ENCODE results near the gene SACM1L.

The SACM1L gene

DNA sequence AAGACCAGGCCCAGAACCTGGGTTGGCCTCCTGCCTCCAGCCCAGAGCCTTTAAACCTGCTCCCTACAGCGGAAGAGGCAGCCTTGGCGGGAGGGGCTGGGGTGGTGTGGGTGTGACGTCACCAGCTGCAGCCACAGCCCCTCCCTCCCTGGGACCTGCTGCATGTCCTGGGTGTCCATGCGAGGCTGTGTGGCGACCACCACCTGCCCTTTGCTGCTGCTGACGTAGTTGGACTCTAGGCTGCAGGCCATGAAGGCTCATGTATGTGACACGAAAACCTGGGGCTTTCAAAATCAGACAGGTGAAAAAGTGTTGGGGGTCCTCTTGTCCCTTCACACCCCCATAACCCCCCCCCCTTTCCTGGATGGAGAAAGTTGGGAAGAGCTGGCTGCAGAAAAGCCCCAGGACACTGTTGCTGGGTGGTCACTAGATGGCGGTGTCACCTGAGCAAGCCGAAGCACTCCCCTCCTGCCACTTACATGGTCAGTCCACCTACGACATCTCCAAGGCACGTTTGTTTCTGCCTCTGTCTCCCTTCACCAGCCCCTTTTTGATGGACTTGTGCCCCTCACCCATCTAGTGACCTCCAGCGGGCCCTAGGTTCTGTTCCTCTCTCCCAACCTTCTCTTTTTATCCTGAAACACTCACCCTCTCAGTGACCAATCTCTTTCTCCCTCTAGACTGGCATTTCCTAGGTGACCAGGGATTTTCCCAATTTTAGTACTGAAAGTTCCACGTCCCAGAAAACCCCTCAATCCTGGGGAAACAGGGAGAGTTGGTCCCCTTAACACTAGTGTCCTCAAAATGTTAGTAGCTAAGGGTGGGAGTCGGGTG, 71.9 kb downstream of the SACM1L start:
- H3K27me3 Mint-ChIP-seq = no peaks in the 10 kb centered on the region
- no peaks in the 10 kb centered on the region for H3K9me3 Mint-ChIP-seq
- H3K4me3 Mint-ChIP-seq = no peak overlapping the region
- no peak overlapping the region for H3K27ac Mint-ChIP-seq
- no peaks in the 10 kb centered on the region for H3K4me1 Mint-ChIP-seq
- no peaks in the 10 kb centered on the region for H3K36me3 Mint-ChIP-seq

DNA sequence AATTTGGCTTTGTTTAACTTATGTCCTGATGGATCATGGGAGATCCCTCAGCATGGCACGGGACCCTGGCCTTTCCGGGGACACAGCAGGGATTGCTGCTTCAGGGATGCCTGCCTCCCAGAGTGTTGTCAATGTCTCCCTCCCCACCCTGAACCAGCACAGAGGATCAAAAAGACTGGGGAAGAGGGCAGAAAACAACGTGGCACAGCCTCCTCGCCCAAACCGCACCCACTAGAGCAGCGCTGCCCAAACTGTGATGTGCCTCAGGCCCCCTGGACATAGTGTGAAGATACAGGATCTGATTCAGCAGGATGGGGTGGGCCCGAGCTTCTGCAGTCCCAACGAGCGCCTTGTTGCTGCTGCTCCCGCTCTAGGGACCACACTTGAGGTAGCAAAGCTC, 72.6 kb downstream of the SACM1L start:
- Mint-ChIP-seq H3K4me1 (no peaks in the 10 kb centered on the region), H3K27ac (no peak overlapping the region), H3K36me3 (no peaks in the 10 kb centered on the region), H3K4me3 (no peak overlapping the region), H3K27me3 (no peaks in the 10 kb centered on the region), H3K9me3 (no peaks in the 10 kb centered on the region)

DNA sequence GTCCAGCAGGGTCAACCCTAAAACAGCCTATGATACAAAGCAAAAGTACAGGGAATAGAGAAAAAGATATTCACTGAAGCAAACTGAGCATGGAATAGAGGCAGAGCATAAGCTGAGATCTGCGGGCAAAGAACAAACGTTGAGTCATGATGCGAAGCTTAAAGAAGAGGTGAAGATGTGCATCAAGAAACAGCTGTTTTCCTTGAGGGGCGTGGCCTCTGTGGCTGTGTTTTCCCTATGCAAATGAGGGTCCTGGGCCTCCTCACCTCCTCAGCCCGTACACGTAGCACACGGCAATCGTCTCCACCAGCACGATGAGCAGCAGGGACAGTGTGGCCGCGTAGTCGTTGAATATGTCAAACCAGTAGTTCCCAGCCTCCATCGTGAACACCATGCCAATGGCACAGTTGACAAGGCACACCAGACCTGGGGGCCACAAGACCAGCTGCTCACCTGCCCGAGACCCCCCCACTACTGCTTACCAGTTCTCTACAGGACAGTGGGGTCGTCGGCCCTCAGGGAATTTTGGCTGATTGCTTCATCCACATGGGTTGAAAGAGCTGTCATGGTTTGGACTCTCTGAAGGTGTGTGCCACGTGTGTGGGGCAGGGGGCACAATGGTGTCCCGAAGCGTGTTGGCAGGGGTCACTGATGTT, 73.6 kb downstream of the SACM1L start:
- Mint-ChIP-seq H3K27ac (no peak overlapping the region), H3K4me3 (no peak overlapping the region), H3K36me3 (peaks cover 6% of the 10 kb centered on the region), H3K27me3 (no peaks in the 10 kb centered on the region), H3K9me3 (peaks cover 6% of the 10 kb centered on the region), H3K4me1 (no peaks in the 10 kb centered on the region)

DNA sequence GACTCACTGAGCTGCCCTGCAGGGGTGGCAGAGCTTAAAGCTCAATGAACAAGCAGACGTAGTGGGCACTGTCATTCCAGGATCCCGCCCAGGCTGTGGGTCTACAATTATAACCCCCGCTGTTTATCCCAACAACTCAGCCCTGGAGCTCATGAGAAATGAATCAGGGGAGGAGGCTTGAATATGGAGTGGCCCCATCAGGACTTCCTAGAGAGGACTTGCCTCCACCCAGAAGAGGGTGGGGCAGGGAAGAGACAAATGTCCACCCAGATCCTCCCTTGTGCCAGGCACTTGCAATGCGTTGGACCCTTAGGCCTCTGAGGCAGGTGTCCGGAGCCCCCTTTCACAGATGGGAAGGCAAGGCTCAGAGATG, 74.1 kb downstream of the SACM1L start:
- no peaks in the 10 kb centered on the region for H3K4me1 Mint-ChIP-seq
- H3K27ac Mint-ChIP-seq = no peak overlapping the region
- H3K27me3 Mint-ChIP-seq = no peaks in the 10 kb centered on the region
- H3K9me3 Mint-ChIP-seq = peaks cover 6% of the 10 kb centered on the region
- H3K4me3 Mint-ChIP-seq = no peak overlapping the region
- H3K36me3 Mint-ChIP-seq = peaks cover 6% of the 10 kb centered on the region

DNA sequence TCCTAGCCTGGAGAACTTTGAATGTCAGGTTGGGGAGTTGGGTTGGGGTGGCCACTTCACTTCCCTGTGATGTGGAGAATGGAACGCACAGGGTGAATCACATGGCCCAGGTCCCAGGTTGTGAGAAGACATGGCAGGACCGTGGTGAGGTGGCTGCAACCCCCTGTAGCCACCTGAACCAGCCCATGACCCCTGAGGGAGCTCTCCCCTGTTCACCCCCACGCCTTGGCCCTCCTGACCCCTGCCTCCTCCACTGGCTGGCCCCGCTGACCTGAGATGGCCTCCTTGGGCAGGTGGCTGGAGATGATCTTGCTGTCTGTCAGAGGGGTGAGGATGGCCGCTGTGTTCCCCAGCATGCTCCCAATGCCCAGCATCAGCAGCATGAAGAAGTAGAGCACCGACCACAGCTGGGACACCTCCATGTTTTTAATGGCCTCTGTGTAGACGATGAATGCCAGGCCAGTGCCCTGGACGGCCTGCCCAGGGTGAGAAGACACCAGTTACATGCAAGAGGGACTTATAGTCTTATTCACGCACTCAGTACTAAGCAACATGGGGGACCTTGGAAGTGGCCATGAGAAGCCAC, 76.2 kb downstream of the SACM1L start:
- no peak overlapping the region for H3K4me3 Mint-ChIP-seq
- no peaks in the 10 kb centered on the region for H3K27me3 Mint-ChIP-seq
- peaks cover 6% of the 10 kb centered on the region for H3K9me3 Mint-ChIP-seq
- no peaks in the 10 kb centered on the region for H3K4me1 Mint-ChIP-seq
- H3K27ac Mint-ChIP-seq = no peak overlapping the region
- H3K36me3 Mint-ChIP-seq = peaks cover 6% of the 10 kb centered on the region

DNA sequence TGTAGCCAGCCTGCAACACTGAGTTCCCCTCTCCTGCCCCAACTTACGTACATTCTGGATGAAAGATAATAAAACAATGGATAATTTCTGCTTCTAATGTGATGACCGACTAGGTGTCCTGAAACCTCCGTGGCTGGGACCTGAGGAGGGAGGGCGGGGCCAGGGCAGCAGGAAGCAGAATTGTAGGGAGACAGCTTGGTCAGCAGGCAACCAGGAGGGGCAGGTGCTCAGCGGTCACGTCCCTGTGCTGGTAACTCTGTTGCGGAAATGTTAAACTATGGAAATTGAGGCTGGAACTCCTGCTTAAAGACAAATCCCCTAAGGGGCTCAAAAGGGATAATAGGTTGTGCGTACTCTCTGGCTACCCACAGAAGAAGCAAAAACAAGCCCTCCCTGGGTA, 76.8 kb downstream of the SACM1L start:
- Mint-ChIP-seq H3K4me3 (no peak overlapping the region), H3K27ac (no peak overlapping the region), H3K4me1 (no peaks in the 10 kb centered on the region), H3K9me3 (peaks cover 6% of the 10 kb centered on the region), H3K27me3 (no peaks in the 10 kb centered on the region), H3K36me3 (peaks cover 6% of the 10 kb centered on the region)

DNA sequence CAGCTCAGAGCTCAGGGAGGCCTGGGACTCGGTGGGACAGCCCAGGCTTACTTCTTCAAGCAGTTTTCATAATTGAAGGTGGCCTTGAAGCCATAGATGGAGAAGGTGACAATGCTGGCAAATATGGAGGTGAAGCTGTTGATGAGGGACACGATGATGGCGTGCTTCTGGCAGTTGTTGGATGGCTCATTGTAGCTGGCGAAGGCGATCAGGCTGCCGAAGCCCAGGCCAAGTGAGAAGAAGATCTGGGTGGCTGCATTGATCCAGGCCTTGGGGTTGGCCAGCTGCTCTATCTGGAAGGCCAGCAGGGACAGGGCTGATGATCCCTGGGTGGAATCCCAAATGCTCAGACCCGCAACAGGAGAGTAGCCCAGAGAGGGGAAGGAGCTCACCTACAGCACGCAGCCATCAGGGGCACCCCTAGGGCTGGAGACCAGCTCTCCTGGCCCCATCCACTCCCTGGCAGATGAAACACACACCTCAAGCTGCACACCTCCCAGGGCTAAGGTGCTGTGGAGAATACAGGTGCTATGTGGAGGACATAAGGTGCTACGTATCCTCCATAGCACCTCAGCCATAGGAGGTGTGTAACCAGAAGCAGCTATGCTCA, 82.1 kb downstream of the SACM1L start:
- Mint-ChIP-seq H3K4me1 (peaks cover 12% of the 10 kb centered on the region), H3K9me3 (peaks cover 6% of the 10 kb centered on the region), H3K36me3 (peaks cover 6% of the 10 kb centered on the region), H3K4me3 (no peak overlapping the region), H3K27me3 (no peaks in the 10 kb centered on the region), H3K27ac (no peak overlapping the region)

DNA sequence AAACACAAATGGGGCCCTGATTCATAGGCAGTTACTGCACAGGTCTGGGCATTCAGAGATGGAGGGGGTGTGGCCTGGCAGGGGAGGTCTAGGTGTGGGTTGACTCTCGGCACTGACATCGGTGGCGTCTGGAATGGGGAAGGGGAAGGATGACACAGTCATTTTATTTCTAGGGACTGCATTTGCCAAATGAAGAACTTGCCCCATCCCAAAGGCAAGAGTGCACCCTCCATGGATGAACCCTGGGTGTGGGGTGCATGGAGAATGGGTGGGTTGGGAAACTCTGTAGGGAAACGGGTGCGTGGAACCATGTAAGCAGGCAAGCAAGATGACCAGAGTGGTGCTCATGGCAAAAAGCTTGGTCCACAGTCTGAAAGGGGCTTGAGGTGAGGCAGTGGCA, 82.6 kb downstream of the SACM1L start:
- Mint-ChIP-seq H3K9me3 (peaks cover 6% of the 10 kb centered on the region), H3K4me1 (peaks cover 12% of the 10 kb centered on the region), H3K27ac (no peak overlapping the region), H3K36me3 (peaks cover 6% of the 10 kb centered on the region), H3K4me3 (no peak overlapping the region), H3K27me3 (no peaks in the 10 kb centered on the region)

DNA sequence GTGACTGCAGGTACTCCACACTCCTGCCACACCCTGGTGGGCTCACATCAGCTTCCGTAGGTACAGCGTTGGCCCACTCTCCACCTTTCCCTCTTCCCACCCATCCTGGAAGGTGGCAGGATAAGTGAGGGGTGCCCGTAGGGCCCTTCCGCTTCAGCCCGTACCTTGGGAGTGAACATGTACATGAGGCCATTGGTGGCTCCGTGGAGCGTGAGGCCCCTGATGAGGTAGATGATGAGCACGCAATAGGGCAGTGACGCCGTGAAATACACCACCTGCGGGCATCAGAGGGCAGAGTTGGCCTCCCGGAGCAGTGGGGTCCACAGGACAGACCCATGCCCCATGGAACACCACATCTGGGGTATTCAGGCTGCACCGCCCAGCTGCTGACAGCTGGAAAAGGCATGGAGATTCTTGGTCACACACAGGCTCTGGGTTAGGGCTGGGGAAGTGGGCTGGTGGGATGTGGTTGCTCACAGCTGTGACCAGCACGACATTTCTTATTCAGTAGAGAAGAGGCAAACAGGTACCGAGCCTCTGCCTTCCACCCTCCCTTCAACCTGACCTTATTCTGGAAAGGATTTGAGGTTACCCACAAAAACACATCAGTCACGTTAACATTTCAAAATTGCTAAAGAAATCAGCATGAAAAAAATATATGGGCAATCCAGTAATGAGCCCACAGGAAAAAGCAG, 83.3 kb downstream of the SACM1L start:
- Mint-ChIP-seq H3K27me3 (no peaks in the 10 kb centered on the region), H3K27ac (peak overlapping the region; percentile 11), H3K4me3 (no peak overlapping the region), H3K9me3 (peaks cover 2% of the 10 kb centered on the region), H3K4me1 (peaks cover 12% of the 10 kb centered on the region), H3K36me3 (peaks cover 1% of the 10 kb centered on the region)

DNA sequence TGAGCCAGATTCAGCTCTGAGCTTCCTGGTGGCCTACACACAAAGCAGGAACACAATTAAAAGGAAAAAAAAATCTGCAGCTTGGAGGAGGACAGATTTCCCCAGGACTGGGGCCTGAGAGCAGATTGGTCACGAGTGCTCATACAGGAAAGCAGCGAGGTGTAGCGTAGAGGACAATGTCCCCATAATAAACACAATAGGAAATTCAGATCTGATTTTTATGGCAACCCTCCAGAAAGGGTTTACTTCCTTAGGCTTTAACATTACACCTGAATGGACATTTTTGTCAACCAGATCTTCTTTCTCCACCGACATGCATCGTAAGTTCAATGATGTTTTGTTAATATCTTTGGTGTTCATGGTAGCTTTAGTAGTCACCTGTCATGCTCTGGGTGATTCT, 83.9 kb downstream of the SACM1L start:
- H3K9me3 Mint-ChIP-seq = no peaks in the 10 kb centered on the region
- no peaks in the 10 kb centered on the region for H3K36me3 Mint-ChIP-seq
- H3K4me3 Mint-ChIP-seq = no peak overlapping the region
- H3K27ac Mint-ChIP-seq = peak overlapping the region; percentile 11
- H3K27me3 Mint-ChIP-seq = no peaks in the 10 kb centered on the region
- peaks cover 12% of the 10 kb centered on the region for H3K4me1 Mint-ChIP-seq

DNA sequence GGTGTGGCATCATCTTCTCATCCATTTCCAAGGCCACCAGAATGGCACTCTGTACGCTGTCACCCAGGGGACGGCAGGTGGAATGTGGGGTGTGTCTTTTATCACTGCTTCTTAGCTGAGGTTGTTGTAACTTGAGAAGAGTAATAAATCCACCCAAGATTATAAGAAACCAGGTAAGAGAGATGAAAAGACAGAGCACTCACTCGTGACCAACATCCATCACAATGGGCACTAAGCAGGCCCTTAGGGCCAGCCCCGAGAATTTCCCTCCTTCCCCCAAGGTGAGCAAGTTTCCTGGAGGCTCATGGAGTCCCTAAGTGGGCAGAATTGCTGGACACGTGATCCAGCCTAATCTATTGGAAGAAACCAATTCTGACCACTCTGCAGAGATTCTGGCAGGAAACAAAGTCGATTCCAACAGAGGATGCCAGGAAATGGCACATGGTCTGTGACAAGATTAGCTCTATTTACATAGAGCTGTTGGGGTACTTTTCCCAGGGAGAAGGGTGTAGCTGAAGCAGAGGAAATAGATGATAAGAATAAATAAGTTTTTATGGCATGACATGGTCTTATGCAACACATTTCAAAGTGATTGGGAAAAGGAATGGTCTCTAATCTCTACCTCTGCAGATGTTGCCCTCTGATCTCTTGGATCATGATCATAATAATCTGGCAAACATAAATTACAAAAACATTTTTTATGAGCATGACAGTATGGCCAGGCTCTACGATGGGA, 84.7 kb downstream of the SACM1L start:
- no peaks in the 10 kb centered on the region for H3K27me3 Mint-ChIP-seq
- peaks cover 12% of the 10 kb centered on the region for H3K4me1 Mint-ChIP-seq
- H3K4me3 Mint-ChIP-seq = no peak overlapping the region
- H3K27ac Mint-ChIP-seq = no peak overlapping the region
- no peaks in the 10 kb centered on the region for H3K36me3 Mint-ChIP-seq
- H3K9me3 Mint-ChIP-seq = no peaks in the 10 kb centered on the region

DNA sequence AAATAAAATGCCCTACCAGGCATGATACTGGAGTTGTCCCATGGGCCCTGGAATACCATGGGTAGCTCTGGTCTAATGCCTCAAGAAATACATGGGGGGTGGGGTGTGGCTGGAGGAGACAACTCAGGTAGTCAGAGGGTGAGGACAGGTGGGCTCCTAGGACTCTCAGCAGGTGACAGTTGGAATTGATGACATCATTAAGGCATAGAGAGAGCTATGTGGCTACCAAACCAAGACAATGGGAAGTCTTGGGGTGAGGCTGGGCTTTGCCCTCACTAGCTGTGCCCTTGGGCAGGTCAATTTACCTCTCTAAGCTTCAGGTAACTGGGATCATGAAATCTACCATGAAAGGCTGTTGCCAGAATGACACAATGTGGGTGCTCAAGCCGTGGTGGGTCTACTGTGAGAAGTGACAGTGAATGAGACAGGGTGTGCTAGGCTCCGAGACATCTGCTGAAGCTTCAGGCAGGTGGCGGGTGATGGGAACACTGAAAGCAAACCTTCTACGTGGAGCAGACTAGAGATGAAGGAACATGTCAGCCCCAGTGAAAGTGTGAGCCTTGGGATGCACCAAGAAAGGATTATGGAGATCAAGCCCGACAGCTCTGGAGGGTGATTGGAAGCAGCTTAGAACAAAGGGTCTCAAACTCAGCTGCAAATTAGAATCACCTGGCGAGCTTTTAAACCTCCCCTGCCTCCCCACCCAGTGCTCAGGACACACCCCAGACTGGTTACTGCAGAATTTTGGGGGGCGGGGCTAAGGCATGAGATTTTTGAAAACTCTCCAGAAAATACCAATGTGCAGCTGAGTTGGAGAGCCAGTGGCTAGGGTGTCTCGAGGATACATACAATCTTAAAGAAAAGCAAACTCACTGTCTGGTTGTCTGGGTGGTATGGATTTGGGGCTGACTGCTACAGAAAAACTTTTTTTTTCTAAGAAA, 85.7 kb downstream of the SACM1L start:
- H3K4me1 Mint-ChIP-seq = peaks cover 12% of the 10 kb centered on the region
- H3K4me3 Mint-ChIP-seq = no peak overlapping the region
- H3K9me3 Mint-ChIP-seq = no peaks in the 10 kb centered on the region
- no peaks in the 10 kb centered on the region for H3K36me3 Mint-ChIP-seq
- no peak overlapping the region for H3K27ac Mint-ChIP-seq
- H3K27me3 Mint-ChIP-seq = no peaks in the 10 kb centered on the region

DNA sequence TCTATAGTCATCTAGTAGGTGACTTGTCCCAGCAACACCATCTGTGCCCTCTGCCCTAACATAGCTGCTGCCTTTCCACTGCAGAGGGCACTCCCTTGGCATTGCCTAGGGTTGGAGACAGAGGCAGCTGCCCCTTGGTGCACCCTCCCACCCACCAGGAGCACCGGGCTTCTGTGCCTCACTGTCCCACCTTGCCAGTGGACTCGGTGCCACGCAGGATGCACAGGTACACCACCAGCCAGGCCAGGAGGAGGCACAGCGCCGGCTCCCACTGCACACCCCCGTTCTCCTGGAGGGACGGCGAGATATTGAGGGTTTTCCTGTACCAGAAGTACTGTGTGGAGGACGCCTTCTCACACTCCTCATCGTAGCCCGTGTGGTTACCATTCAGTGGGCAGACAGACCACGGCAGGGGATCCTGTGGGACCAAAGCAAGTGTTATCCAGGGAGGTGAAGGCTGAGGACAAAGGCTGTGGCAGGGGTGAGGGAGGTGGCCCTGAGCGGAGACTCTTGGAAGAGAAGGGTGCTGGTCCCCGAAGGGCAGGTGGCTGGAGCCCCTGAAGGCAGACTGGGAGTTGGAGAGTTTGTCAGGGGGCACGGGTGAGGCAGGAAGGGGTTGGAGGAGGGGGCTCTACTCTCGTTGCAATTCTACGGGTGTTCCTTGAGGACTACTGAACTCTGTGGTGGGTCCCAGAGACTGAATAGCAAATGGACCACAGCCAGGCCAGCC, 86.5 kb downstream of the SACM1L start:
- peaks cover 12% of the 10 kb centered on the region for H3K4me1 Mint-ChIP-seq
- no peak overlapping the region for H3K27ac Mint-ChIP-seq
- H3K4me3 Mint-ChIP-seq = no peak overlapping the region

DNA sequence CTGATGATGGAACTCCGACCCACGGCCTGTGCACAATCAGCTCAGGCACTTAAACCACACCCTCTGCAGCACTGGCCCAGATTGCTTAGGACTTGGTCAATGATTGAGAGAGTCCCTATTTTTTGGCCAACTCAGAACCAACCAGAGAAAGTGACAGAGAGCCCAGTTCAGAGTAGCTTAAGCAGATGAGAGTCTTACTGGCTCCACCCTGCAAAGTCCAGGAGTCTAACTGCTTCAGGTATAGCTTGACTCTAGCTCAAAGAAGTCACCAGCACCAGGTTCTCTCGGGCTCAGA, 87.1 kb downstream of the SACM1L start:
- H3K36me3 Mint-ChIP-seq = no peaks in the 10 kb centered on the region
- H3K27me3 Mint-ChIP-seq = no peaks in the 10 kb centered on the region
- no peaks in the 10 kb centered on the region for H3K9me3 Mint-ChIP-seq
- H3K4me3 Mint-ChIP-seq = no peak overlapping the region
- H3K4me1 Mint-ChIP-seq = peaks cover 12% of the 10 kb centered on the region
- H3K27ac Mint-ChIP-seq = no peak overlapping the region

More for the DNA sequence above, 86.5 kb downstream of the SACM1L start:
- Mint-ChIP-seq H3K9me3 (no peaks in the 10 kb centered on the region), H3K27me3 (no peaks in the 10 kb centered on the region), H3K36me3 (no peaks in the 10 kb centered on the region)
